CD4-positive, CD25-positive, alpha-beta regulatory T cell (primary cell): ENCODE results near the gene CAMKMT. TPM values are rescaled to one million over a fixed set of nuclear protein-coding genes. Genes with fewer than 3 reads are reported as not detected.

Experiments used
- ATAC-seq, 2 donors: fragments of 150-1000 bp; cut with Tn5 transposase; one replicate each; pipeline ENCODE4 v1.10.0; 2021; ENCODE audit warnings: low read depth in 2 of 2, moderate number of reproducible peaks in 2 of 2, moderate library complexity in 1 of 2
- DNase-seq, 3 donors: peaks; one replicate each; pipeline versions ENCODE4 v3.0.0 to v3.0.0-alpha.2; 2012 to 2022; ENCODE audit warnings: mixed read lengths in 1 of 3
- H3K27ac ChIP-seq: one replicate; pipeline ENCODE4 v1.7.0; 2013; ENCODE audit warnings: mild to moderate bottlenecking, low read length; ENCODE audit not compliant: insufficient read depth, poor library complexity, severe bottlenecking
- H3K27me3 ChIP-seq: one replicate; pipeline ENCODE4 v1.7.0; 2013; ENCODE audit warnings: low read length; ENCODE audit not compliant: control insufficient read depth, insufficient read depth
- H3K36me3 ChIP-seq: one replicate; pipeline ENCODE4 v1.7.0; 2013; ENCODE audit warnings: mild to moderate bottlenecking, low read length, moderate library complexity; ENCODE audit not compliant: control insufficient read depth, insufficient read depth
- H3K4me1 ChIP-seq: 2 replicates; pipeline ENCODE4 v1.7.0; 2013; ENCODE audit warnings: mild to moderate bottlenecking, low read length; ENCODE audit not compliant: insufficient read depth, control insufficient read depth, poor library complexity, severe bottlenecking
- H3K4me3 ChIP-seq: one replicate; pipeline ENCODE4 v1.7.0; 2013; ENCODE audit warnings: low read depth, mild to moderate bottlenecking, low read length, moderate library complexity
- H3K9me3 ChIP-seq, 2 experiments: 1 replicate in 1 of 2; 2 replicates in 1 of 2; pipeline ENCODE4 v1.7.0; 2013; ENCODE audit warnings: low read length in 2 of 2, mild to moderate bottlenecking in 1 of 2, moderate library complexity in 1 of 2; ENCODE audit not compliant: control insufficient read depth in 2 of 2
- H3K27ac Mint-ChIP-seq, 3 donors: one replicate each; pipeline ENCODE4 v1.8.0; 2020 to 2022; ENCODE audit warnings: mild to moderate bottlenecking in 3 of 3, mixed read lengths in 3 of 3, moderate library complexity in 2 of 3
- H3K27me3 Mint-ChIP-seq: one replicate; pipeline ENCODE4 v1.8.0; 2022; ENCODE audit warnings: mild to moderate bottlenecking, mixed read lengths
- H3K36me3 Mint-ChIP-seq: one replicate; pipeline ENCODE4 v1.8.0; 2020; ENCODE audit warnings: mixed read lengths
- H3K4me1 Mint-ChIP-seq, 4 donors: one replicate each; pipeline ENCODE4 v1.8.0; 2020 to 2022; ENCODE audit warnings: mixed read lengths in 4 of 4, mild to moderate bottlenecking in 1 of 4
- H3K4me3 Mint-ChIP-seq, 4 donors: one replicate each; pipeline ENCODE4 v1.8.0; 2020 to 2022; ENCODE audit warnings: mild to moderate bottlenecking in 4 of 4, mixed read lengths in 4 of 4, moderate library complexity in 3 of 4
- H3K9me3 Mint-ChIP-seq, 7 donors: one replicate each; pipeline ENCODE4 v1.8.0; 2020 to 2022; ENCODE audit warnings: mixed read lengths in 7 of 7, mild to moderate bottlenecking in 3 of 7, moderate library complexity in 2 of 7
- polyA plus RNA-seq, 4 donors: library from polyadenylated mRNA; unstranded; fragments of 300-500 nt; fragmentation: Illumina TruSeq; gene quantifications; one replicate each; pipeline ENCODE4 v1.2.3, GENCODE V29; 2021
- total RNA-seq: library from RNA; stranded (reverse); gene quantifications from one replicate; pipeline ENCODE4 v1.2.3, GENCODE V29; 2022

Gene CAMKMT
- total and polyA plus RNA-seq, 5 donors from 2014 or later: 17.6 to 27.6 (median 19.5) TPM

- H3K27ac ChIP-seq: no peak overlapping the region
- Mint-ChIP-seq H3K4me1 (peaks cover 5 to 13% (median 9%) of the 10 kb centered on the region in 4 donors), H3K9me3 (peaks cover 0 to 7% (median 0%) of the 10 kb centered on the region in 7 donors), H3K27me3 (no peaks in the 10 kb centered on the region), H3K27ac (no peak overlapping the region), H3K4me3 (no peak overlapping the region), H3K36me3 (peaks cover 12% of the 10 kb centered on the region)
- ATAC-seq (no peak), DNase-seq (no peak)
- H3K9me3 ChIP-seq: no peaks in the 10 kb centered on the region
- no peaks in the 10 kb centered on the region for H3K4me1 ChIP-seq
- no peaks in the 10 kb centered on the region for H3K27me3 ChIP-seq
- no peak overlapping the region for H3K4me3 ChIP-seq
- H3K36me3 ChIP-seq: peaks cover 3% of the 10 kb centered on the region
Observed at GRCh38 chr2:44531289-44531688, 169.5 kb downstream of the CAMKMT start.

DNA sequence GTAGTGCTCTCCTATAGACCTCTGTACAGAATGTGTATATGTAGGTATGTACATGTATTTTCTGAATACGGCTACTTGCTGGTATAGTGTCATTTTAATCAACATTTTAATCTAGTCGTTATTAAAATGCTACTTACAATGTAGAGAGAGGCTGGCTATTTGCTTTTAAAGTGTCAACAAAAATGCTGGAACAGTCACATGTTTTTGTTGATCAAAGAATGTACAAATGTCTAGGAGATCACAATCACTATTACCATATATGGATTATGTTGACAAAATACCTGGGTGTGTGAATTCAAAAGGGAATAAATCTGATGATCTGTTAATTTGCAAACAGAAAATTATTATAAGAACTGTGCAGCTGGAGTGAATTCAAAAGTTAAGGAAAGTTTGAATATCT lies 170.3 kb downstream of the CAMKMT start:
- H3K9me3 Mint-ChIP-seq: peaks cover 0 to 7% (median 0%) of the 10 kb centered on the region in 7 donors
- no peak for DNase-seq
- H3K4me3 ChIP-seq: no peak overlapping the region
- peaks cover 10% of the 10 kb centered on the region for H3K36me3 Mint-ChIP-seq
- ATAC-seq: no peak
- H3K27ac Mint-ChIP-seq: no peak overlapping the region
- H3K9me3 ChIP-seq: no peaks in the 10 kb centered on the region
- no peaks in the 10 kb centered on the region for H3K27me3 Mint-ChIP-seq
- H3K27me3 ChIP-seq: no peaks in the 10 kb centered on the region
- peaks cover 5 to 11% (median 9%) of the 10 kb centered on the region in 4 donors for H3K4me1 Mint-ChIP-seq
- no peak overlapping the region for H3K4me3 Mint-ChIP-seq
- H3K36me3 ChIP-seq: peaks cover 3% of the 10 kb centered on the region
- no peaks in the 10 kb centered on the region for H3K4me1 ChIP-seq
- H3K27ac ChIP-seq: no peak overlapping the region

GRCh38 chr2:44533508-44533907 lies 171.8 kb downstream of the CAMKMT start:
- no peak for ATAC-seq
- Mint-ChIP-seq H3K4me3 (no peak overlapping the region), H3K27ac (no peak overlapping the region)

DNA sequence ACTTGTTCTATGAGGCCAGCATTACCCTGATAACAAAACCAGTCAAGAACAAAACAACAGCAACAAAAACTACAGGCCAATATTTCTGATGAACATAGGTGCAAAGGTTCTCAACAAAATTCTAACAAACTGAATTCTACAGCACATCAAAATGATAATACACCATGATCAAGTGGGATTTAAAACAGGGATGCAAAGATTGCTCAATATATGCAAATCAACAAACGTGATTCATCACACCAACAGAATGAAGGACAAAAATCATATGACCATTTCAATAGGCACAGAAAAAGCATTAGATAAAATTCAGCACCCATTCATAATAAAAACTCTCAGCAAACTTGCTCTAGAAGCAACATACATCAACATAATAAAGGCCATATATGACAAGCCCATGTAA lies 173.6 kb downstream of the CAMKMT start:
- Mint-ChIP-seq H3K36me3 (peaks cover 10% of the 10 kb centered on the region), H3K27ac (no peak overlapping the region), H3K4me3 (no peak overlapping the region), H3K27me3 (no peaks in the 10 kb centered on the region), H3K9me3 (peaks cover 0 to 7% (median 0%) of the 10 kb centered on the region in 7 donors), H3K4me1 (peaks cover 4 to 11% (median 6%) of the 10 kb centered on the region in 4 donors)
- peaks cover 3% of the 10 kb centered on the region for H3K36me3 ChIP-seq
- no peak for DNase-seq
- no peaks in the 10 kb centered on the region for H3K9me3 ChIP-seq
- no peaks in the 10 kb centered on the region for H3K27me3 ChIP-seq
- no peaks in the 10 kb centered on the region for H3K4me1 ChIP-seq
- H3K27ac ChIP-seq: no peak overlapping the region
- H3K4me3 ChIP-seq: no peak overlapping the region
- no peak for ATAC-seq

More at GRCh38 chr2:44533508-44533907, 171.8 kb downstream of the CAMKMT start:
- Mint-ChIP-seq H3K36me3 (peaks cover 10% of the 10 kb centered on the region), H3K27me3 (no peaks in the 10 kb centered on the region), H3K9me3 (peaks cover 0 to 7% (median 0%) of the 10 kb centered on the region in 7 donors), H3K4me1 (peaks cover 5 to 11% (median 9%) of the 10 kb centered on the region in 4 donors)
- H3K36me3 ChIP-seq: peaks cover 3% of the 10 kb centered on the region
- no peaks in the 10 kb centered on the region for H3K9me3 ChIP-seq
- H3K27ac ChIP-seq: no peak overlapping the region
- no peak for DNase-seq
- no peaks in the 10 kb centered on the region for H3K4me1 ChIP-seq
- no peak overlapping the region for H3K4me3 ChIP-seq
- no peaks in the 10 kb centered on the region for H3K27me3 ChIP-seq

GRCh38 chr2:44537264-44537663 lies 175.5 kb downstream of the CAMKMT start:
- Mint-ChIP-seq H3K4me3 (no peak overlapping the region), H3K9me3 (peaks cover 0 to 7% (median 0%) of the 10 kb centered on the region in 7 donors), H3K4me1 (peaks cover 2 to 10% (median 3%) of the 10 kb centered on the region in 4 donors), H3K27ac (peak overlapping the region in 1 of 3 donors; percentile 10), H3K36me3 (peaks cover 9% of the 10 kb centered on the region), H3K27me3 (no peaks in the 10 kb centered on the region)
- DNase-seq (no peak), ATAC-seq (no peak)
- Histone ChIP-seq H3K27ac (no peak overlapping the region), H3K4me3 (no peak overlapping the region), H3K36me3 (peaks cover 3% of the 10 kb centered on the region), H3K4me1 (no peaks in the 10 kb centered on the region), H3K27me3 (no peaks in the 10 kb centered on the region), H3K9me3 (no peaks in the 10 kb centered on the region)

GRCh38 chr2:44542520-44542919 lies 180.8 kb downstream of the CAMKMT start:
- Histone ChIP-seq H3K4me3 (no peak overlapping the region), H3K4me1 (no peaks in the 10 kb centered on the region), H3K27me3 (no peaks in the 10 kb centered on the region), H3K27ac (no peak overlapping the region), H3K36me3 (no peaks in the 10 kb centered on the region), H3K9me3 (no peaks in the 10 kb centered on the region)
- no peak for ATAC-seq
- H3K4me3 Mint-ChIP-seq: no peak overlapping the region
- DNase-seq: no peak
- H3K36me3 Mint-ChIP-seq: peaks cover 4% of the 10 kb centered on the region
- no peaks in the 10 kb centered on the region for H3K27me3 Mint-ChIP-seq
- H3K9me3 Mint-ChIP-seq: no peaks in the 10 kb centered on the region
- no peak overlapping the region for H3K27ac Mint-ChIP-seq
- H3K4me1 Mint-ChIP-seq: peaks cover 0 to 12% (median 5%) of the 10 kb centered on the region in 4 donors

- H3K4me3 Mint-ChIP-seq: no peak overlapping the region
- ATAC-seq (no peak), DNase-seq (no peak)
- peaks cover 0 to 1% (median 0%) of the 10 kb centered on the region in 7 donors for H3K9me3 Mint-ChIP-seq
- Histone ChIP-seq H3K36me3 (no peaks in the 10 kb centered on the region), H3K9me3 (no peaks in the 10 kb centered on the region), H3K27ac (no peak overlapping the region), H3K4me3 (no peak overlapping the region), H3K4me1 (no peaks in the 10 kb centered on the region), H3K27me3 (no peaks in the 10 kb centered on the region)
- H3K36me3 Mint-ChIP-seq: peaks cover 4% of the 10 kb centered on the region
- H3K4me1 Mint-ChIP-seq: peaks cover 0 to 14% (median 6%) of the 10 kb centered on the region in 4 donors
- H3K27me3 Mint-ChIP-seq: no peaks in the 10 kb centered on the region
- no peak overlapping the region for H3K27ac Mint-ChIP-seq
Observed at GRCh38 chr2:44543773-44544725, 182.3 kb downstream of the CAMKMT start.
